ENCODE results near the gene CS. TPM values are rescaled to one million over a fixed set of nuclear protein-coding genes. Genes with fewer than 3 reads are reported as not detected.
"Not testable (repeated sequence)": the region's sequence is repeated elsewhere in the genome, so short reads cannot be mapped to it uniquely, and the experiment has no call there.

The CS gene
- total RNA-seq = 137 TPM

- H3K4me3 ChIP-seq (ENCODE audit: low read length in 3 of 3) = peak within 1 kb of the TSS; percentile 89 to 98 (median 98)
Observed at GRCh38 chr12:56299853-56300643, at the start of gene CS. TSS of gene CS (minus strand) at chr12:56300330. CDS start at chr12:56300201, 129 bp downstream.

GRCh38 chr12:56348776-56349175 is 48.6 kb upstream of the CS start:
- no peak overlapping the region for H3K27ac ChIP-seq (ENCODE audit: low read depth, low read length)
- no peak overlapping the region for H3K4me3 ChIP-seq (ENCODE audit: low read length in 3 of 3)
- H3K36me3 ChIP-seq (ENCODE audit: control insufficient read depth in 3 of 3, insufficient read depth in 3 of 3, low read length in 3 of 3) = peaks cover 53 to 71% (median 65%) of the 10 kb centered on the region in 3 donors
- no peaks in the 10 kb centered on the region for H3K27me3 ChIP-seq (ENCODE audit: control insufficient read depth in 3 of 3, insufficient read depth in 3 of 3, low read length in 3 of 3)
- H3K9me3 ChIP-seq (ENCODE audit: control insufficient read depth in 3 of 3, low read length in 3 of 3) = no peaks in the 10 kb centered on the region
- no peak overlapping the region for H3K9ac ChIP-seq (ENCODE audit: low read depth in 1 of 3, low read length in 3 of 3)
- H3K4me1 ChIP-seq (ENCODE audit: control insufficient read depth in 3 of 3, insufficient read depth in 3 of 3, low read length in 3 of 3) = no peaks in the 10 kb centered on the region

More at GRCh38 chr12:56299853-56300643, at the start of gene CS:
- peak within 1 kb of the TSS; percentile 87 to 98 (median 95) for H3K9ac ChIP-seq (ENCODE audit: low read depth in 1 of 3, low read length in 3 of 3)
- H3K27me3 ChIP-seq (ENCODE audit: control insufficient read depth in 3 of 3, insufficient read depth in 3 of 3, low read length in 3 of 3) = no peaks in the 10 kb centered on the region
- H3K36me3 ChIP-seq (ENCODE audit: control insufficient read depth in 3 of 3, insufficient read depth in 3 of 3, low read length in 3 of 3) = peaks cover 5 to 9% (median 5%) of the 10 kb centered on the region in 3 donors
- H3K4me1 ChIP-seq (ENCODE audit: control insufficient read depth in 3 of 3, insufficient read depth in 3 of 3, low read length in 3 of 3) = peaks cover 49 to 58% (median 50%) of the 10 kb centered on the region in 3 donors
- H3K27ac ChIP-seq (ENCODE audit: low read depth, low read length) = peak within 1 kb of the TSS; percentile 98
- no peaks in the 10 kb centered on the region for H3K9me3 ChIP-seq (ENCODE audit: control insufficient read depth in 3 of 3, low read length in 3 of 3)

GRCh38 chr12:56347255-56347654 is 47.1 kb upstream of the CS start:
- H3K27me3 ChIP-seq (ENCODE audit: control insufficient read depth in 3 of 3, insufficient read depth in 3 of 3, low read length in 3 of 3); H3K4me1 ChIP-seq (ENCODE audit: control insufficient read depth in 3 of 3, insufficient read depth in 3 of 3, low read length in 3 of 3); H3K27ac ChIP-seq (ENCODE audit: low read depth, low read length); H3K4me3 ChIP-seq (ENCODE audit: low read length in 3 of 3); H3K9ac ChIP-seq (ENCODE audit: low read depth in 1 of 3, low read length in 3 of 3); H3K9me3 ChIP-seq (ENCODE audit: control insufficient read depth in 3 of 3, low read length in 3 of 3): not testable (repeated sequence)
- H3K36me3 ChIP-seq (ENCODE audit: control insufficient read depth in 3 of 3, insufficient read depth in 3 of 3, low read length in 3 of 3) = peaks cover 61 to 76% (median 63%) of the 10 kb centered on the region in 3 donors

GRCh38 chr12:56346675-56347074 is 46.5 kb upstream of the CS start:
- Histone ChIP-seq H3K27ac (ENCODE audit: low read depth, low read length) (no peak overlapping the region), H3K9ac (ENCODE audit: low read depth in 1 of 3, low read length in 3 of 3) (no peak overlapping the region), H3K4me3 (ENCODE audit: low read length in 3 of 3) (no peak overlapping the region), H3K9me3 (ENCODE audit: control insufficient read depth in 3 of 3, low read length in 3 of 3) (no peaks in the 10 kb centered on the region), H3K36me3 (ENCODE audit: control insufficient read depth in 3 of 3, insufficient read depth in 3 of 3, low read length in 3 of 3) (peaks cover 59 to 75% (median 60%) of the 10 kb centered on the region in 3 donors), H3K4me1 (ENCODE audit: control insufficient read depth in 3 of 3, insufficient read depth in 3 of 3, low read length in 3 of 3) (no peaks in the 10 kb centered on the region), H3K27me3 (ENCODE audit: control insufficient read depth in 3 of 3, insufficient read depth in 3 of 3, low read length in 3 of 3) (no peaks in the 10 kb centered on the region)

GRCh38 chr12:56342290-56342689 is 42.2 kb upstream of the CS start:
- not testable (repeated sequence) for H3K27me3 ChIP-seq (ENCODE audit: control insufficient read depth in 3 of 3, insufficient read depth in 3 of 3, low read length in 3 of 3); H3K9me3 ChIP-seq (ENCODE audit: control insufficient read depth in 3 of 3, low read length in 3 of 3); H3K4me1 ChIP-seq (ENCODE audit: control insufficient read depth in 3 of 3, insufficient read depth in 3 of 3, low read length in 3 of 3); H3K27ac ChIP-seq (ENCODE audit: low read depth, low read length); H3K4me3 ChIP-seq (ENCODE audit: low read length in 3 of 3); H3K9ac ChIP-seq (ENCODE audit: low read depth in 1 of 3, low read length in 3 of 3)
- H3K36me3 ChIP-seq (ENCODE audit: control insufficient read depth in 3 of 3, insufficient read depth in 3 of 3, low read length in 3 of 3) = peaks cover 25 to 38% (median 27%) of the 10 kb centered on the region in 3 donors

- Histone ChIP-seq H3K27ac (ENCODE audit: low read depth, low read length) (no peak overlapping the region), H3K27me3 (ENCODE audit: control insufficient read depth in 3 of 3, insufficient read depth in 3 of 3, low read length in 3 of 3) (no peaks in the 10 kb centered on the region), H3K36me3 (ENCODE audit: control insufficient read depth in 3 of 3, insufficient read depth in 3 of 3, low read length in 3 of 3) (peaks cover 24 to 33% (median 25%) of the 10 kb centered on the region in 3 donors), H3K4me1 (ENCODE audit: control insufficient read depth in 3 of 3, insufficient read depth in 3 of 3, low read length in 3 of 3) (no peaks in the 10 kb centered on the region), H3K9ac (ENCODE audit: low read depth in 1 of 3, low read length in 3 of 3) (no peak overlapping the region), H3K9me3 (ENCODE audit: control insufficient read depth in 3 of 3, low read length in 3 of 3) (no peaks in the 10 kb centered on the region), H3K4me3 (ENCODE audit: low read length in 3 of 3) (no peak overlapping the region)
Observed at GRCh38 chr12:56341616-56342015, 41.5 kb upstream of the CS start.

- H3K4me3 ChIP-seq (ENCODE audit: low read length in 3 of 3) = no peak overlapping the region
- H3K27me3 ChIP-seq (ENCODE audit: control insufficient read depth in 3 of 3, insufficient read depth in 3 of 3, low read length in 3 of 3) = no peaks in the 10 kb centered on the region
- no peak overlapping the region for H3K27ac ChIP-seq (ENCODE audit: low read depth, low read length)
- no peaks in the 10 kb centered on the region for H3K9me3 ChIP-seq (ENCODE audit: control insufficient read depth in 3 of 3, low read length in 3 of 3)
- H3K4me1 ChIP-seq (ENCODE audit: control insufficient read depth in 3 of 3, insufficient read depth in 3 of 3, low read length in 3 of 3) = peaks cover 4 to 7% (median 5%) of the 10 kb centered on the region in 3 donors
- H3K9ac ChIP-seq (ENCODE audit: low read depth in 1 of 3, low read length in 3 of 3) = no peak overlapping the region
- peaks cover 14 to 17% (median 14%) of the 10 kb centered on the region in 3 donors for H3K36me3 ChIP-seq (ENCODE audit: control insufficient read depth in 3 of 3, insufficient read depth in 3 of 3, low read length in 3 of 3)
Observed at GRCh38 chr12:56339158-56339422, 39.0 kb upstream of the CS start.

- Histone ChIP-seq H3K36me3 (ENCODE audit: control insufficient read depth in 3 of 3, insufficient read depth in 3 of 3, low read length in 3 of 3) (peaks cover 8 to 12% (median 10%) of the 10 kb centered on the region in 3 donors), H3K4me1 (ENCODE audit: control insufficient read depth in 3 of 3, insufficient read depth in 3 of 3, low read length in 3 of 3) (peaks cover 4 to 7% (median 5%) of the 10 kb centered on the region in 3 donors), H3K4me3 (ENCODE audit: low read length in 3 of 3) (no peak within 1 kb of the TSS), H3K9me3 (ENCODE audit: control insufficient read depth in 3 of 3, low read length in 3 of 3) (no peaks in the 10 kb centered on the region), H3K27ac (ENCODE audit: low read depth, low read length) (no peak within 1 kb of the TSS), H3K27me3 (ENCODE audit: control insufficient read depth in 3 of 3, insufficient read depth in 3 of 3, low read length in 3 of 3) (no peaks in the 10 kb centered on the region), H3K9ac (ENCODE audit: low read depth in 1 of 3, low read length in 3 of 3) (peak within 1 kb of the TSS in 1 of 3 donors; percentile 16)
Observed at GRCh38 chr12:56338308-56339157, 38.4 kb upstream of the CS start, which contains the start of gene IL23A. TSS of gene IL23A (plus strand) at chr12:56338884. CDS start at chr12:56339045, 161 bp downstream.

- Histone ChIP-seq H3K36me3 (ENCODE audit: control insufficient read depth in 3 of 3, insufficient read depth in 3 of 3, low read length in 3 of 3) (peaks cover 1 to 5% (median 4%) of the 10 kb centered on the region in 3 donors), H3K4me1 (ENCODE audit: control insufficient read depth in 3 of 3, insufficient read depth in 3 of 3, low read length in 3 of 3) (peaks cover 11 to 14% (median 11%) of the 10 kb centered on the region in 3 donors), H3K9ac (ENCODE audit: low read depth in 1 of 3, low read length in 3 of 3) (no peak overlapping the region), H3K27me3 (ENCODE audit: control insufficient read depth in 3 of 3, insufficient read depth in 3 of 3, low read length in 3 of 3) (no peaks in the 10 kb centered on the region), H3K9me3 (ENCODE audit: control insufficient read depth in 3 of 3, low read length in 3 of 3) (no peaks in the 10 kb centered on the region), H3K4me3 (ENCODE audit: low read length in 3 of 3) (no peak overlapping the region), H3K27ac (ENCODE audit: low read depth, low read length) (no peak overlapping the region)
Observed at GRCh38 chr12:56337753-56338251, 37.7 kb upstream of the CS start.

Measured in skeletal muscle tissue (tissue), 4 donors.